HepG2 (cell line): ENCODE measurements around the gene UBXN2A. TPM values are rescaled to one million over a fixed set of nuclear protein-coding genes. Genes with fewer than 3 reads are reported as not detected.

Experiments
- BRCA1 ChIP-seq: sonication (generic); formaldehyde crosslinking; IDR thresholded peaks from 2 replicates; pipeline ENCODE4 v1.4.0; 2020; ENCODE audit warnings: missing genetic modification reagents
- FOXA1 ChIP-seq, 2 experiments: fragments of 450-650 bp in 1 of 2; sonication (generic) in 1 of 2; formaldehyde crosslinking in 1 of 2; IDR thresholded peaks; 2 replicates each; pipeline versions ENCODE4 v1.4.0 to v1.6.1; 2016 to 2020; ENCODE audit warnings: missing genetic modification reagents in 1 of 2
- FOXP1 ChIP-seq, 2 experiments: fragments of 450-650 bp in 1 of 2; IDR thresholded peaks; 2 replicates each; pipeline ENCODE4 v1.6.1; 2017 to 2018; ENCODE audit warnings: antibody characterized with exemption in 1 of 2
- GMEB2 ChIP-seq: IDR thresholded peaks from 2 replicates; pipeline ENCODE4 v1.6.1; 2016; ENCODE audit warnings: missing biosample characterization, missing genetic modification reagents, low read depth
- HNRNPL ChIP-seq: fragments of 200-400 bp; formaldehyde crosslinking; IDR thresholded peaks from 2 replicates; pipeline ENCODE4 v1.6.1; 2017; ENCODE audit warnings: mild to moderate bottlenecking, low read depth, low read length
- MAFK ChIP-seq, 2 experiments: IDR thresholded peaks in 1 of 2; conservative IDR thresholded peaks in 1 of 2; 2 replicates each; pipeline ENCODE4 v1.6.1; 2011; ENCODE audit warnings: improper control_type of control experiment in 2 of 2, low read length in 2 of 2
- NFE2L1 ChIP-seq: sonication (generic); formaldehyde crosslinking; IDR thresholded peaks from 2 replicates; pipeline ENCODE4 v1.4.0; 2020; ENCODE audit warnings: missing genetic modification reagents, mild to moderate bottlenecking, borderline replicate concordance
- PRDM15 ChIP-seq: sonication (generic); formaldehyde crosslinking; IDR thresholded peaks from 2 replicates; pipeline ENCODE4 v1.4.0; 2020; ENCODE audit warnings: missing genetic modification reagents
- RAD21 ChIP-seq: fragments of 450-650 bp; formaldehyde crosslinking; IDR thresholded peaks from 2 replicates; pipeline ENCODE4 v1.5.0; 2020; ENCODE audit warnings: mild to moderate bottlenecking
- THYN1 ChIP-seq: sonication (generic); formaldehyde crosslinking; IDR thresholded peaks from 2 replicates; pipeline ENCODE4 v1.8.1; 2023; ENCODE audit warnings: low read depth, mild to moderate bottlenecking, moderate library complexity, missing genetic modification reagents, borderline replicate concordance
- ZFAT ChIP-seq: sonication (generic); formaldehyde crosslinking; conservative IDR thresholded peaks from 2 replicates; pipeline ENCODE4 v1.8.1; 2023; ENCODE audit warnings: missing genetic modification reagents, inconsistent platforms
- ZNF512B ChIP-seq: sonication (generic); formaldehyde crosslinking; IDR thresholded peaks from 2 replicates; pipeline ENCODE4 v1.5.1; 2020; ENCODE audit warnings: missing genetic modification reagents, mild to moderate bottlenecking, borderline replicate concordance
- polyA plus RNA-seq, 8 experiments: library from polyadenylated mRNA; depleted of rRNA in 3 of 8; stranded (reverse) in 7 of 8; unstranded in 1 of 8; fragments of >200 nt; fragmentation: Illumina TruSeq in 4 of 8; extraction: Trizol in 4 of 8; gene quantifications; 2 replicates each; pipeline versions ENCODE4 v1.2.1 to v1.2.3, GENCODE V29; 2011 to 2016; ENCODE audit warnings: low read depth in 4 of 8, missing spikeins in 1 of 8, mixed read lengths in 1 of 8; ENCODE audit not compliant: insufficient read depth in 1 of 8
- total RNA-seq, 5 experiments: library from RNA; depleted of rRNA; stranded (reverse); fragments of >200 nt; fragmentation: Illumina TruSeq; extraction: Trizol; gene quantifications; 2 replicates each; pipeline ENCODE4 v1.2.3, GENCODE V29; 2016; ENCODE audit warnings: low read depth in 1 of 5
- TF ChIP-seq, protein P1 (sequence below): sonication (generic); formaldehyde crosslinking; IDR thresholded peaks from 2 replicates; pipeline ENCODE4 v1.4.0; 2020; ENCODE audit warnings: mild to moderate bottlenecking, missing genetic modification reagents
- TF ChIP-seq, protein P2 (sequence below): IDR thresholded peaks from 2 replicates; pipeline ENCODE4 v1.6.1; 2016; ENCODE audit warnings: low read depth
- TF ChIP-seq, protein P3 (sequence below): sonication (generic); formaldehyde crosslinking; IDR thresholded peaks from 2 replicates; pipeline ENCODE4 v1.5.0; 2020; ENCODE audit warnings: missing genetic modification reagents, mild to moderate bottlenecking, borderline replicate concordance
- TF ChIP-seq, protein P4 (sequence below): sonication (generic); formaldehyde crosslinking; IDR thresholded peaks from 2 replicates; pipeline ENCODE4 v1.5.0; 2020; ENCODE audit warnings: mild to moderate bottlenecking, low read depth, missing genetic modification reagents, borderline replicate concordance

The UBXN2A gene
- total and polyA plus RNA-seq, 2 of the 13 experiments (the other 11 are each of a cell fraction or from before 2014, with no cell fraction given), result 8.3 to 20.9 TPM

GRCh38 chr2:24016376-24016761, 76.1 kb downstream of the UBXN2A start (continued):
- TF ChIP-seq, protein P1, sequence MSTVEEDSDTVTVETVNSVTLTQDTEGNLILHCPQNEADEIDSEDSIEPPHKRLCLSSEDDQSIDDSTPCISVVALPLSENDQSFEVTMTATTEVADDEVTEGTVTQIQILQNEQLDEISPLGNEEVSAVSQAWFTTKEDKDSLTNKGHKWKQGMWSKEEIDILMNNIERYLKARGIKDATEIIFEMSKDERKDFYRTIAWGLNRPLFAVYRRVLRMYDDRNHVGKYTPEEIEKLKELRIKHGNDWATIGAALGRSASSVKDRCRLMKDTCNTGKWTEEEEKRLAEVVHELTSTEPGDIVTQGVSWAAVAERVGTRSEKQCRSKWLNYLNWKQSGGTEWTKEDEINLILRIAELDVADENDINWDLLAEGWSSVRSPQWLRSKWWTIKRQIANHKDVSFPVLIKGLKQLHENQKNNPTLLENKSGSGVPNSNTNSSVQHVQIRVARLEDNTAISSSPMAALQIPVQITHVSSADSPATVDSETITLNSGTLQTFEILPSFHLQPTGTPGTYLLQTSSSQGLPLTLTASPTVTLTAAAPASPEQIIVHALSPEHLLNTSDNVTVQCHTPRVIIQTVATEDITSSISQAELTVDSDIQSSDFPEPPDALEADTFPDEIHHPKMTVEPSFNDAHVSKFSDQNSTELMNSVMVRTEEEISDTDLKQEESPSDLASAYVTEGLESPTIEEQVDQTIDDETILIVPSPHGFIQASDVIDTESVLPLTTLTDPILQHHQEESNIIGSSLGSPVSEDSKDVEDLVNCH (CRISPR knock-in tag), result no peak
- TF ChIP-seq ZFAT (CRISPR knock-in tag) (no peak), MAFK (conservative IDR thresholded peaks at IDR 0.05 in 1 of 2, IDR thresholded peaks at IDR 0.05 in 1 of 2; ENCODE audit: low read length in 2 of 2) (no peak), THYN1 (CRISPR knock-in tag) (no peak), PRDM15 (CRISPR knock-in tag) (no peak), BRCA1 (CRISPR knock-in tag) (no peak), HNRNPL (no peak), ZNF512B (no peak), FOXA1 (IDR thresholded peaks at IDR 0.05) (no peak), FOXA1 (CRISPR knock-in tag; IDR thresholded peaks at IDR 0.05) (peak; percentile 41; the same call in 1 of the 2 replicates), NFE2L1 (no peak), FOXP1 (IDR thresholded peaks at IDR 0.05) (no peak), FOXP1 (CRISPR knock-in tag; IDR thresholded peaks at IDR 0.05) (no peak), RAD21 (no peak), GMEB2 (no peak)
- TF ChIP-seq, protein P2, sequence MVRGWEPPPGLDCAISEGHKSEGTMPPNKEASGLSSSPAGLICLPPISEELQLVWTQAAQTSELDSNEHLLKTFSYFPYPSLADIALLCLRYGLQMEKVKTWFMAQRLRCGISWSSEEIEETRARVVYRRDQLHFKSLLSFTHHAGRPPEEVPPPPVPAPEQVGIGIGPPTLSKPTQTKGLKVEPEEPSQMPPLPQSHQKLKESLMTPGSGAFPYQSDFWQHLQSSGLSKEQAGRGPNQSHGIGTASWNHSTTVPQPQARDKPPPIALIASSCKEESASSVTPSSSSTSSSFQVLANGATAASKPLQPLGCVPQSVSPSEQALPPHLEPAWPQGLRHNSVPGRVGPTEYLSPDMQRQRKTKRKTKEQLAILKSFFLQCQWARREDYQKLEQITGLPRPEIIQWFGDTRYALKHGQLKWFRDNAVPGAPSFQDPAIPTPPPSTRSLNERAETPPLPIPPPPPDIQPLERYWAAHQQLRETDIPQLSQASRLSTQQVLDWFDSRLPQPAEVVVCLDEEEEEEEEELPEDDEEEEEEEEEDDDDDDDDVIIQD (CRISPR knock-in tag), result no peak
- TF ChIP-seq, protein P3, sequence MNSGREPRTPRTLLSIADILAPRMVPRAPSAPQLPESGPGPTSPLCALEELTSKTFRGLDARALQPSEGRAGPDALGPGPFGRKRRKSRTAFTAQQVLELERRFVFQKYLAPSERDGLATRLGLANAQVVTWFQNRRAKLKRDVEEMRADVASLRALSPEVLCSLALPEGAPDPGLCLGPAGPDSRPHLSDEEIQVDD (CRISPR knock-in tag), result no peak
- TF ChIP-seq, protein P4, sequence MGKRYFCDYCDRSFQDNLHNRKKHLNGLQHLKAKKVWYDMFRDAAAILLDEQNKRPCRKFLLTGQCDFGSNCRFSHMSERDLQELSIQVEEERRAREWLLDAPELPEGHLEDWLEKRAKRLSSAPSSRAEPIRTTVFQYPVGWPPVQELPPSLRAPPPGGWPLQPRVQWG (CRISPR knock-in tag), result no peak
